ENCODE measurements around the gene TAPBP. TPM values are rescaled to one million over a fixed set of nuclear protein-coding genes. Genes with fewer than 3 reads are reported as not detected.
"Not testable (repeated sequence)": the region's sequence is repeated elsewhere in the genome, so short reads cannot be mapped to it uniquely, and the experiment has no call there.

TAPBP gene
- total RNA-seq, 2 donors from 2014 or later: 88.0 to 107 TPM

DNA sequence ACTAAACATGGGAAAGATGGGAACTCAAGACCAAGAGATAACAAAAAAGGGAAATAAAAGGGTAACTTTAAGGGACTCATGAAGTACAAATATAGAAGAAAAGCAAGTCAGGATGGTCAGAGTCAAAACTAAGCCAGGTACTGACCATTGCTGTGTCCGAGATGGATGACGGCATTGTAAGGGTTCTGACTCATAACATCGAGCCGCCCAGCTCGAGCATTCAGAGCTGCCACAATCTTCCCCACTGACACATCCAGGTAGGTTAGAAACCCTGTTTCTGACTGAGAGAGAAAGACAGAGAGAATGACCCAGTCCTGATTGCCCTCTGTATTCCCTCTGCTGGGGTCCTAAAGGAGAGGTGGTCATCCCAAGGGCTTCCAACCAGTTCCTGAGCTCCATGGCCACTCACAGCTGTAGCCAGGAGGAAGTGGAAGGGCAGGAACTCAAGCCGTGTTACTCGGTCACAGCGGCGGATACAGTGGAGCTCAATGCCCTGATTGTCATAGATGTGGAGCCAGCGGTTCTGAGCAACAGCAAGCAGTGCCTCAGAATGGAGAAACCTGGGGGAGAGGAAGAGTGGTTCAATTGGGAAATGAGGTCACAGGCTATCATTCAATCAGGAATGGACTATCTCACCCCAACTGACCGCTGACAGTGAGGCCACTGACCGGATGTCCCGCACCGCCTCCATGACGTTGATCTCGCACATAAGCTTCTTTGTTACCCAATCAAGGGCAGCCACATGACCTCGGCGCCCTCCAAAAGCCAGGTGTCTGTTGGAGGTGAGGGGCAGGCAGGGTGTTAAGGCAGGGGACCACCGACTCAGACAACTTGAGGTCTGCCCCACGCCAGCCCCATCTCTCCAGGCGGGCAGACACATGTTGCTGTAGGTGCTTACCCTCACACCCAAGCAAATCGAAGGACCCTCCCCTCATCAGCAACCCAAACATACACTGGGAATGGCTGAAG lies 26.6 kb downstream of the TAPBP start:
- TF ChIP-seq, protein P1, sequence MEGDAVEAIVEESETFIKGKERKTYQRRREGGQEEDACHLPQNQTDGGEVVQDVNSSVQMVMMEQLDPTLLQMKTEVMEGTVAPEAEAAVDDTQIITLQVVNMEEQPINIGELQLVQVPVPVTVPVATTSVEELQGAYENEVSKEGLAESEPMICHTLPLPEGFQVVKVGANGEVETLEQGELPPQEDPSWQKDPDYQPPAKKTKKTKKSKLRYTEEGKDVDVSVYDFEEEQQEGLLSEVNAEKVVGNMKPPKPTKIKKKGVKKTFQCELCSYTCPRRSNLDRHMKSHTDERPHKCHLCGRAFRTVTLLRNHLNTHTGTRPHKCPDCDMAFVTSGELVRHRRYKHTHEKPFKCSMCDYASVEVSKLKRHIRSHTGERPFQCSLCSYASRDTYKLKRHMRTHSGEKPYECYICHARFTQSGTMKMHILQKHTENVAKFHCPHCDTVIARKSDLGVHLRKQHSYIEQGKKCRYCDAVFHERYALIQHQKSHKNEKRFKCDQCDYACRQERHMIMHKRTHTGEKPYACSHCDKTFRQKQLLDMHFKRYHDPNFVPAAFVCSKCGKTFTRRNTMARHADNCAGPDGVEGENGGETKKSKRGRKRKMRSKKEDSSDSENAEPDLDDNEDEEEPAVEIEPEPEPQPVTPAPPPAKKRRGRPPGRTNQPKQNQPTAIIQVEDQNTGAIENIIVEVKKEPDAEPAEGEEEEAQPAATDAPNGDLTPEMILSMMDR (IDR thresholded peaks at IDR 0.05): no peak
- ATAC-seq (ENCODE audit: insufficient number of reproducible peaks, low FRiP score, low read depth): no peak
- no peak overlapping the region for H3K4me3 ChIP-seq
- no peak overlapping the region for H3K27ac ChIP-seq
- H3K9me3 ChIP-seq: no peaks in the 10 kb centered on the region
- H3K4me1 ChIP-seq (ENCODE audit: control insufficient read depth in 1 of 2, low read depth in 2 of 2): peaks cover 16 to 22% of the 10 kb centered on the region in 2 donors
- no peak for DNase-seq (ENCODE audit: low spot score)
- no peaks in the 10 kb centered on the region for H3K27me3 ChIP-seq (replicated peaks; ENCODE audit: insufficient read depth)
- peaks cover 17% of the 10 kb centered on the region for H3K36me3 ChIP-seq

GRCh38 chr6:33285214-33285613 lies 28.7 kb downstream of the TAPBP start:
- not testable (repeated sequence) for ATAC-seq (ENCODE audit: insufficient number of reproducible peaks, low FRiP score, low read depth); H3K27ac ChIP-seq; H3K36me3 ChIP-seq; H3K4me3 ChIP-seq; H3K27me3 ChIP-seq (replicated peaks; ENCODE audit: insufficient read depth); DNase-seq (ENCODE audit: low spot score); H3K9me3 ChIP-seq
- peaks cover 15 to 16% of the 10 kb centered on the region in 2 donors for H3K4me1 ChIP-seq (ENCODE audit: control insufficient read depth in 1 of 2, low read depth in 2 of 2)

- no peak for DNase-seq (ENCODE audit: low spot score)
- H3K36me3 ChIP-seq: peaks cover 3% of the 10 kb centered on the region
- no peak for ATAC-seq (ENCODE audit: insufficient number of reproducible peaks, low FRiP score, low read depth)
- no peak overlapping the region for H3K27ac ChIP-seq
- H3K4me1 ChIP-seq (ENCODE audit: control insufficient read depth in 1 of 2, low read depth in 2 of 2): peaks cover 9 to 23% of the 10 kb centered on the region in 2 donors
- H3K27me3 ChIP-seq (replicated peaks; ENCODE audit: insufficient read depth): no peaks in the 10 kb centered on the region
- TF ChIP-seq, protein P1 (IDR thresholded peaks at IDR 0.05): no peak
- no peaks in the 10 kb centered on the region for H3K9me3 ChIP-seq
- no peak overlapping the region for H3K4me3 ChIP-seq
Measured at GRCh38 chr6:33280539-33280938, 33.3 kb downstream of the TAPBP start.

GRCh38 chr6:33279971-33280511 lies 33.8 kb downstream of the TAPBP start:
- TF ChIP-seq, protein P1 (IDR thresholded peaks at IDR 0.05): peak; percentile 24
- H3K27ac ChIP-seq: no peak overlapping the region
- no peak overlapping the region for H3K4me3 ChIP-seq
- no peaks in the 10 kb centered on the region for H3K9me3 ChIP-seq
- H3K36me3 ChIP-seq: peaks cover 3% of the 10 kb centered on the region
- no peaks in the 10 kb centered on the region for H3K27me3 ChIP-seq (replicated peaks; ENCODE audit: insufficient read depth)
- peaks cover 9 to 25% of the 10 kb centered on the region in 2 donors for H3K4me1 ChIP-seq (ENCODE audit: control insufficient read depth in 1 of 2, low read depth in 2 of 2)
- DNase-seq (ENCODE audit: low spot score) (no peak), ATAC-seq (ENCODE audit: insufficient number of reproducible peaks, low FRiP score, low read depth) (no peak)

DNA sequence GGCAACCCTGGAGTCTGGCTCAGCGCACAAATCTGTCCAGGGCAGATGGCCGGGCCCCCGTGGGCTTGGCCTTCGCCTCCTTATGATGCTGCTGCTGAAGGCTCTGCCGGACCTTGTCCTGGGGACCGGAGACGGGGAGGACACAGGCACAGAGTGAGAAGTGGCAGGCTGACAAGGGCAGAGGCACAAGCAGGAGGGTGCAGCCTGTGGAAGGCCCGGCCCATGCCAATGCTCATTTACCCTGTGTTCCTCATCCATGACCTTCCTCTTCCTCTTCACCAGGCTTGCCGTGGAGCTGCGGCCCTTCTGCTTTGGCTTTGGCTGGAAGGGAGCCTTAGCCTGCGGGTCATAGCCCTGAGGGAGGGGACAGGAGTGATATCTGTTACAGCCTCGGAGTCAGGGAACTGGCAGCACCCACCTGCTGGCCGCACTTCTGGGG lies 34.6 kb downstream of the TAPBP start:
- ATAC-seq (ENCODE audit: insufficient number of reproducible peaks, low FRiP score, low read depth): no peak
- Histone ChIP-seq H3K27ac (no peak overlapping the region), H3K9me3 (no peaks in the 10 kb centered on the region), H3K4me1 (ENCODE audit: control insufficient read depth in 1 of 2, low read depth in 2 of 2) (peaks cover 12 to 29% of the 10 kb centered on the region in 2 donors), H3K36me3 (peaks cover 7% of the 10 kb centered on the region), H3K4me3 (no peak overlapping the region), H3K27me3 (replicated peaks; ENCODE audit: insufficient read depth) (no peaks in the 10 kb centered on the region)
- DNase-seq (ENCODE audit: low spot score): no peak
- TF ChIP-seq, protein P1 (IDR thresholded peaks at IDR 0.05): no peak
